DND-41 (cell line): ENCODE measurements around the gene DNAH11.

Experiments used
- EZH2 ChIP-seq: IDR thresholded peaks from 3 replicates; pipeline ENCODE4 v1.6.1; 2012; ENCODE audit warnings: borderline replicate concordance, low read depth, mild to moderate bottlenecking, moderate library complexity, low read length, inconsistent platforms; ENCODE audit not compliant: severe bottlenecking
- TF ChIP-seq, protein P1 (sequence below): IDR thresholded peaks from 2 replicates; pipeline ENCODE4 v1.5.1; 2012; ENCODE audit warnings: borderline replicate concordance, low read length, moderate library complexity, mild to moderate bottlenecking; ENCODE audit not compliant: poor library complexity, severe bottlenecking; ENCODE audit errors: extremely low read depth

GRCh38 chr7:21526448-21526847 lies 16.4 kb upstream of the DNAH11 start:
- TF ChIP-seq, protein P1, sequence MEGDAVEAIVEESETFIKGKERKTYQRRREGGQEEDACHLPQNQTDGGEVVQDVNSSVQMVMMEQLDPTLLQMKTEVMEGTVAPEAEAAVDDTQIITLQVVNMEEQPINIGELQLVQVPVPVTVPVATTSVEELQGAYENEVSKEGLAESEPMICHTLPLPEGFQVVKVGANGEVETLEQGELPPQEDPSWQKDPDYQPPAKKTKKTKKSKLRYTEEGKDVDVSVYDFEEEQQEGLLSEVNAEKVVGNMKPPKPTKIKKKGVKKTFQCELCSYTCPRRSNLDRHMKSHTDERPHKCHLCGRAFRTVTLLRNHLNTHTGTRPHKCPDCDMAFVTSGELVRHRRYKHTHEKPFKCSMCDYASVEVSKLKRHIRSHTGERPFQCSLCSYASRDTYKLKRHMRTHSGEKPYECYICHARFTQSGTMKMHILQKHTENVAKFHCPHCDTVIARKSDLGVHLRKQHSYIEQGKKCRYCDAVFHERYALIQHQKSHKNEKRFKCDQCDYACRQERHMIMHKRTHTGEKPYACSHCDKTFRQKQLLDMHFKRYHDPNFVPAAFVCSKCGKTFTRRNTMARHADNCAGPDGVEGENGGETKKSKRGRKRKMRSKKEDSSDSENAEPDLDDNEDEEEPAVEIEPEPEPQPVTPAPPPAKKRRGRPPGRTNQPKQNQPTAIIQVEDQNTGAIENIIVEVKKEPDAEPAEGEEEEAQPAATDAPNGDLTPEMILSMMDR, result no peak
- no peak for TF ChIP-seq EZH2
